LNCAP (cell line): ENCODE data around the gene CRYBG1.

Source experiments
- CTCF ChIP-seq: fragments of 450-650 bp; IDR thresholded peaks from 2 replicates; pipeline ENCODE4 v1.5.1; 2017; ENCODE audit warnings: mild to moderate bottlenecking

Gene CRYBG1

GRCh38 chr6:106511288-106512047 is 151.0 kb downstream of the CRYBG1 start:
- no peak for TF ChIP-seq CTCF

DNA sequence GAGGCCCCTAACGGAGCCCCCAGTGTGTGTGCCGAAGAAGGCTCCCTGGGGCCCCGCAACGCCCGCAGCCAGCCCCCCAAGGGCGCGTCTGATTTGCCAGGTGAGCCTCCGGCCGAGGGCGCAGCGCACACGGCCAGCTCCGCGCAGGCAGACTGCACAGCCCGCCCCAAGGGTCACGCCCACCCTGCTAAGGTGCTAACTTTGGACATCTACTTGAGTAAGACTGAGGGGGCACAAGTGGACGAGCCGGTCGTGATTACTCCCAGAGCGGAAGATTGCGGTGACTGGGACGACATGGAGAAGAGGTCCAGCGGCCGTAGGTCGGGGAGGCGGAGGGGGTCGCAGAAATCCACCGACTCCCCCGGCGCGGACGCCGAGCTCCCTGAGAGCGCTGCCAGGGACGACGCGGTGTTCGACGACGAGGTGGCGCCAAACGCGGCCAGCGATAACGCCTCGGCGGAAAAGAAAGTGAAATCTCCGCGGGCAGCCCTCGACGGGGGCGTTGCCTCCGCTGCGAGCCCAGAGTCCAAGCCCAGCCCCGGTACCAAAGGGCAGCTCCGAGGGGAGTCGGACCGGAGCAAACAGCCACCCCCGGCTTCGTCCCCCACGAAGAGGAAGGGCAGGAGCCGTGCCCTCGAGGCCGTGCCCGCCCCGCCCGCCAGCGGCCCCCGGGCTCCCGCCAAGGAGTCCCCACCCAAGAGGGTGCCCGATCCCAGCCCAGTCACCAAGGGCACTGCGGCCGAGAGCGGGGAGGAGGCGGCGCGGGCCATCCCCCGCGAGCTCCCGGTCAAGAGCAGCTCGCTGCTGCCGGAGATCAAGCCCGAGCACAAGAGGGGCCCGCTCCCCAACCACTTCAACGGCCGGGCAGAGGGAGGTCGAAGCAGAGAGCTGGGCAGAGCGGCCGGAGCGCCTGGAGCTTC is 151.8 kb downstream of the CRYBG1 start:
- no peak for TF ChIP-seq CTCF

DNA sequence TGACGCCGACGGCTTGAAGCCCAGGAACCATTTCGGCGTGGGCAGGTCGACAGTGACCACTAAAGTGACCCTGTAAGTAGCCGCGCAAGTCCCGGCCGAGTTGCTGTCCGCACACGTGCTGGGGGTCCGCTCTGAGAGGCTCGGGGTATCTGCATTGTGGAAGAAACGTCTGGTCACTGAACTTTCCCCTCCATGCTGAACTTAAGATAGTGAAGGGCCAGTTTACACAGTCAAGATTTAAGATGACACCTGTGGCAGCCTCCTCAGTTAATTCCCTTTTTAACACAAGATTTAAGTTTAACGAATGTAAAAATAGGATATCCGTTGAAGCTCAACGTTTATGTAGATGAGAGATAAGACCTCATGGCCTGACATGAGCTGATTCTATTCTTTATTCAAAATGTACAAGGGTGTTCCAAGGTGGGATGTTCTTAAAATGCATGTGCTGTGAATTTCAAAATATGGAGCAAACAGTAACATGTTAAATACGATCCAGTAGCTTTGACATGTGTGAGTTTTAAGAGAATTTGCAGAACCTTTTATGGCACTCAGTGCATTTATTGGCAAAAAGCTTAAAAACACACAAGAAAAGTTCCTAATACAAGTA is 152.6 kb downstream of the CRYBG1 start:
- TF ChIP-seq CTCF: no peak

- TF ChIP-seq CTCF: no peak
These were observed 153.5 kb downstream of the CRYBG1 start for GRCh38 chr6:106513808-106514582.

GRCh38 chr6:106514583-106514885 is 154.0 kb downstream of the CRYBG1 start:
- TF ChIP-seq CTCF: no peak

DNA sequence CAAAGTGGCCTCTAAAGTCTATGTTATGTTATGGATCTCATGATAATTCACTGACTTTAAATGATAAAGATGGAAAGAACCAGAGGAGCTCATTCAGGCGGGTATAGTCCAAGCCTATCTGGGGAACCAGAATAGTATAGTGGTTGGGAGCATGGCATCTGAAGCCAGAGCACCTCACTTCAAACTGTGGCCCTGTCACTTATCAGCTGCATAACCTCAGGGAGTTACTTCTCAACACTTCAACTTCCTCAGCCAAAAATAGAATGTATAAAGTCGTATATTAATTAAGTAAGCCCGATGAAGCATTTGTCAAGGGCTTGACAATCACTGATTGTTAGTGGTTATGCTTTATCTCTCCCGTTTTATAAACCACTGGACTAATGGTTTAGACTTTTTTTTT is 156.1 kb downstream of the CRYBG1 start:
- TF ChIP-seq CTCF: no peak

- no peak for TF ChIP-seq CTCF
These were observed 157.2 kb downstream of the CRYBG1 start for GRCh38 chr6:106517706-106518105.
